ENCODE data around the gene SLC38A10. TPM values are rescaled to one million over a fixed set of nuclear protein-coding genes. Genes with fewer than 3 reads are reported as not detected.

SLC38A10 gene
- total and polyA plus RNA-seq, 2 of the 4 experiments (the other 2 are of a cell fraction): 12.7 to 46.7 TPM

- TF ChIP-seq FOS (IDR thresholded peaks at IDR 0.05; ENCODE audit: low read depth, low read length) (no peak), POLR2A (IDR thresholded peaks at IDR 0.05; ENCODE audit: low read depth, low read length) (no peak), RAD21 (IDR thresholded peaks at IDR 0.05; ENCODE audit: low read length) (no peak), MAFK (IDR thresholded peaks at IDR 0.05; ENCODE audit: low read depth, low read length) (no peak), MXI1 (IDR thresholded peaks at IDR 0.05; ENCODE audit: borderline replicate concordance, low read depth, low read length) (no peak), SMC3 (IDR thresholded peaks at IDR 0.05; ENCODE audit: low read depth, low read length) (no peak), CTCF (conservative IDR thresholded peaks at IDR 0.05; ENCODE audit: low read depth, low read length) (no peak), MAZ (IDR thresholded peaks at IDR 0.05; ENCODE audit: borderline replicate concordance, low read depth, low read length) (no peak), BHLHE40 (IDR thresholded peaks at IDR 0.05; ENCODE audit: low read depth, low read length) (no peak), CHD1 (IDR thresholded peaks at IDR 0.05; ENCODE audit: low read depth, low read length) (no peak), RCOR1 (IDR thresholded peaks at IDR 0.05; ENCODE audit: insufficient replicate concordance, low read length) (no peak), RFX5 (IDR thresholded peaks at IDR 0.05; ENCODE audit: low read depth, low read length) (no peak), CEBPB (IDR thresholded peaks at IDR 0.05; ENCODE audit: low read depth, low read length) (no peak), NFE2L2 (IDR thresholded peaks at IDR 0.05; ENCODE audit: low read depth, low read length) (no peak)
- TF ChIP-seq, protein P1, sequence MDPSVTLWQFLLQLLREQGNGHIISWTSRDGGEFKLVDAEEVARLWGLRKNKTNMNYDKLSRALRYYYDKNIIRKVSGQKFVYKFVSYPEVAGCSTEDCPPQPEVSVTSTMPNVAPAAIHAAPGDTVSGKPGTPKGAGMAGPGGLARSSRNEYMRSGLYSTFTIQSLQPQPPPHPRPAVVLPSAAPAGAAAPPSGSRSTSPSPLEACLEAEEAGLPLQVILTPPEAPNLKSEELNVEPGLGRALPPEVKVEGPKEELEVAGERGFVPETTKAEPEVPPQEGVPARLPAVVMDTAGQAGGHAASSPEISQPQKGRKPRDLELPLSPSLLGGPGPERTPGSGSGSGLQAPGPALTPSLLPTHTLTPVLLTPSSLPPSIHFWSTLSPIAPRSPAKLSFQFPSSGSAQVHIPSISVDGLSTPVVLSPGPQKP (IDR thresholded peaks at IDR 0.05; ENCODE audit: borderline replicate concordance, low read depth, low read length): no peak
- TF ChIP-seq, protein P2, sequence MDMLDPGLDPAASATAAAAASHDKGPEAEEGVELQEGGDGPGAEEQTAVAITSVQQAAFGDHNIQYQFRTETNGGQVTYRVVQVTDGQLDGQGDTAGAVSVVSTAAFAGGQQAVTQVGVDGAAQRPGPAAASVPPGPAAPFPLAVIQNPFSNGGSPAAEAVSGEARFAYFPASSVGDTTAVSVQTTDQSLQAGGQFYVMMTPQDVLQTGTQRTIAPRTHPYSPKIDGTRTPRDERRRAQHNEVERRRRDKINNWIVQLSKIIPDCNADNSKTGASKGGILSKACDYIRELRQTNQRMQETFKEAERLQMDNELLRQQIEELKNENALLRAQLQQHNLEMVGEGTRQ (IDR thresholded peaks at IDR 0.05; ENCODE audit: low read depth, low read length): no peak
- Histone ChIP-seq H3K9me3 (ENCODE audit: control insufficient read depth, insufficient read depth, low read length) (no peaks in the 10 kb centered on the region), H4K5ac (ENCODE audit: low read depth, low read length) (no peak overlapping the region), H2AK5ac (ENCODE audit: low read depth, low read length) (no peak overlapping the region), H3K9ac (ENCODE audit: low read depth, low read length) (no peak overlapping the region), H2BK5ac (ENCODE audit: low read depth, low read length, poor library complexity, severe bottlenecking) (no peak overlapping the region), H4K91ac (ENCODE audit: insufficient read depth, low read depth, low read length) (no peak overlapping the region), H3K4ac (ENCODE audit: low read depth, low read length) (no peak overlapping the region), H3K56ac (ENCODE audit: extremely low read depth, insufficient read depth, low read length) (no peak overlapping the region), H3K4me1 (ENCODE audit: control insufficient read depth, insufficient read depth, low read length) (peaks cover 17% of the 10 kb centered on the region), H4K20me1 (ENCODE audit: insufficient read depth, low read length) (peaks cover 11% of the 10 kb centered on the region; the same call in 1 of the 2 replicates), H2BK120ac (ENCODE audit: low read depth, low read length) (no peak overlapping the region), H3K18ac (ENCODE audit: low read depth, low read length) (no peak overlapping the region), H3K79me1 (ENCODE audit: low read depth in 1 of 2, low read length in 2 of 2) (no peaks in the 10 kb centered on the region), H3K27ac (ENCODE audit: insufficient read depth, low read length) (no peak overlapping the region), H4K8ac (ENCODE audit: low read depth in 2 of 2, low read length in 2 of 2) (no peak overlapping the region), H2AK9ac (replicated peaks; ENCODE audit: low read depth, low read length, poor library complexity) (no peak overlapping the region), H3K36me3 (ENCODE audit: control insufficient read depth, insufficient read depth, low read length) (no peaks in the 10 kb centered on the region), H3K27me3 (ENCODE audit: control insufficient read depth, insufficient read depth, low read length) (peaks cover 40% of the 10 kb centered on the region), H3K4me2 (ENCODE audit: low read depth, low read length) (no peak overlapping the region), H3K14ac (replicated peaks; ENCODE audit: low read depth, low read length) (no peak overlapping the region), H3K23ac (ENCODE audit: low read depth, low read length) (no peak overlapping the region), H2BK20ac (ENCODE audit: low read depth, low read length) (no peak overlapping the region), H3K4me3 (ENCODE audit: insufficient read depth, low read depth, low read length) (no peak overlapping the region), H3K9me1 (ENCODE audit: insufficient read depth, low read length) (no peaks in the 10 kb centered on the region), H2AFZ (replicated peaks; ENCODE audit: low read length, poor library complexity) (no peak overlapping the region), H2BK15ac (ENCODE audit: low read depth, low read length) (no peak overlapping the region)
- CTCF ChIA-PET: no interaction called here
- ATAC-seq (ENCODE audit: low read depth): no peak
- intact Hi-C loops (cut with micrococcal nuclease): no loop called here
- POLR2A ChIA-PET (ENCODE audit: unreplicated experiment): no interaction called here
- dilution Hi-C loops (cut with HindIII; ENCODE audit: low sequenced_read_pairs, unreplicated experiment): no loop called here
- in situ Hi-C loops (cut with MboI; ENCODE audit: low sequenced_read_pairs): no loop called here
- no peak for DNase-seq
- WGBS, 2 experiments (ENCODE audit: extremely low coverage in 2 of 2, insufficient read length in 1 of 2): 42% methylated on average over 18 of the region's 23 CpGs; no CpG with 5 or more reads in 1 of the 2 experiments
- BruUV-seq (replicated peaks): no TSS peak
Measured at GRCh38 chr17:81332914-81333528, 37.9 kb upstream of the SLC38A10 start.

Data from IMR-90 (cell line).